CD4-positive, alpha-beta T cell (primary cell): ENCODE data around the gene MKX. TPM values are rescaled to one million over a fixed set of nuclear protein-coding genes. Genes with fewer than 3 reads are reported as not detected.

Experiments used
- ATAC-seq: fragments of 200-7000 bp; cut with Tn5 transposase; one replicate; pipeline ENCODE4 v1.10.0; 2022; ENCODE audit warnings: mild to moderate bottlenecking; ENCODE audit not compliant: poor library complexity
- CTCF ChIA-PET: fragments of 350-600 bp; sonication (Branson Sonifier 250); formaldehyde crosslinking; loops from one replicate; lab custom pipeline; 2021; ENCODE audit warnings: antibody characterized with exemption, inconsistent platforms; lab: Charles Lee
- POLR2A ChIA-PET: fragments of 350-600 bp; sonication (Branson Sonifier 250); formaldehyde crosslinking; loops from one replicate; lab custom pipeline; 2021; ENCODE audit warnings: antibody characterized with exemption, inconsistent platforms; lab: Charles Lee
- DNase-seq, 14 experiments: peaks; one replicate each; pipeline ENCODE4 v3.0.0-alpha.2; 2013 to 2020; ENCODE audit warnings: mixed read lengths in 2 of 14
- H3K27ac ChIP-seq, 2 donors: one replicate each; pipeline versions ENCODE4 v1.5.1 to v1.7.0; 2013; ENCODE audit warnings: low read length in 2 of 2, low read depth in 1 of 2, mild to moderate bottlenecking in 1 of 2
- H3K27me3 ChIP-seq, 2 experiments: 1 replicate in 1 of 2; 2 replicates in 1 of 2; pipeline versions ENCODE4 v1.6.1 to v1.7.0; 2013; ENCODE audit warnings: low read length in 2 of 2, control low read depth in 1 of 2, mild to moderate bottlenecking in 1 of 2, moderate library complexity in 1 of 2; ENCODE audit not compliant: insufficient read depth in 2 of 2, control insufficient read depth in 1 of 2
- H3K36me3 ChIP-seq: one replicate; pipeline ENCODE4 v1.6.1; 2013; ENCODE audit warnings: low read length, control low read depth; ENCODE audit not compliant: insufficient read depth
- H3K4me1 ChIP-seq: one replicate; pipeline ENCODE4 v1.6.1; 2013; ENCODE audit warnings: low read length, control low read depth; ENCODE audit not compliant: insufficient read depth
- H3K4me3 ChIP-seq: one replicate; pipeline ENCODE4 v1.5.1; 2013; ENCODE audit warnings: mild to moderate bottlenecking, low read length, moderate library complexity
- H3K9me3 ChIP-seq, 2 experiments: 1 replicate in 1 of 2; 2 replicates in 1 of 2; pipeline versions ENCODE4 v1.6.1 to v1.7.0; 2013; ENCODE audit warnings: low read length in 2 of 2, mild to moderate bottlenecking in 2 of 2, control low read depth in 1 of 2, moderate library complexity in 1 of 2; ENCODE audit not compliant: control insufficient read depth in 1 of 2, insufficient read depth in 1 of 2
- H3K27ac Mint-ChIP-seq: one replicate; pipeline ENCODE4 v1.8.0; 2020; ENCODE audit warnings: mixed read lengths
- H3K27me3 Mint-ChIP-seq: one replicate; pipeline ENCODE4 v1.8.0; 2021; ENCODE audit warnings: mixed read lengths
- H3K36me3 Mint-ChIP-seq: one replicate; pipeline ENCODE4 v1.8.0; 2021; ENCODE audit warnings: low read depth, mixed read lengths
- H3K4me1 Mint-ChIP-seq: one replicate; pipeline ENCODE4 v1.8.0; 2021; ENCODE audit warnings: low read depth, mixed read lengths
- H3K4me3 Mint-ChIP-seq: one replicate; pipeline ENCODE4 v1.8.0; 2020; ENCODE audit warnings: mild to moderate bottlenecking, mixed read lengths
- H3K9me3 Mint-ChIP-seq: one replicate; pipeline ENCODE4 v1.8.0; 2020; ENCODE audit warnings: mixed read lengths
- intact Hi-C, 2 experiments: fragments of 100-400 bp; cut with DNase I in 1 of 2; cut with micrococcal nuclease in 1 of 2; formaldehyde crosslinking; loops; one replicate each; pipeline versions ENCODE4 v1.15.1 to v1.9.0; 2023 to 2025; cut with DNase I, micrococcal nuclease
- total RNA-seq, 174 experiments: library from RNA in 2 of 174; stranded (reverse) in 2 of 174; gene quantifications; one replicate each; pipeline ENCODE4 v1.2.3 and lab custom pipeline; 2021 to 2026
- TF ChIP-seq, protein P1 (sequence below): fragments of 200-600 bp; IDR thresholded peaks from one replicate; pipeline ENCODE4 v1.8.0; 2022; ENCODE audit warnings: antibody characterized with exemption, mild to moderate bottlenecking

MKX gene
- total RNA-seq, 2 experiments from 2014 or later = not detected

- DNase-seq = peak in 2 of 14 experiments; percentile 10 to 16
- CTCF ChIA-PET = no interaction called here
- H3K27ac Mint-ChIP-seq = no peak overlapping the region
- intact Hi-C loops = no loop called here
- H3K9me3 ChIP-seq = no peaks in the 10 kb centered on the region
- no peaks in the 10 kb centered on the region for H3K36me3 ChIP-seq
- H3K4me3 Mint-ChIP-seq = no peak overlapping the region
- H3K4me1 Mint-ChIP-seq = no peaks in the 10 kb centered on the region
- no peaks in the 10 kb centered on the region for H3K9me3 Mint-ChIP-seq
- H3K36me3 Mint-ChIP-seq = no peaks in the 10 kb centered on the region
- H3K27ac ChIP-seq = no peak overlapping the region
- ATAC-seq = no peak
- H3K27me3 Mint-ChIP-seq = peaks cover 44% of the 10 kb centered on the region
- no peak overlapping the region for H3K4me3 ChIP-seq
- H3K4me1 ChIP-seq = no peaks in the 10 kb centered on the region
- TF ChIP-seq, protein P1, sequence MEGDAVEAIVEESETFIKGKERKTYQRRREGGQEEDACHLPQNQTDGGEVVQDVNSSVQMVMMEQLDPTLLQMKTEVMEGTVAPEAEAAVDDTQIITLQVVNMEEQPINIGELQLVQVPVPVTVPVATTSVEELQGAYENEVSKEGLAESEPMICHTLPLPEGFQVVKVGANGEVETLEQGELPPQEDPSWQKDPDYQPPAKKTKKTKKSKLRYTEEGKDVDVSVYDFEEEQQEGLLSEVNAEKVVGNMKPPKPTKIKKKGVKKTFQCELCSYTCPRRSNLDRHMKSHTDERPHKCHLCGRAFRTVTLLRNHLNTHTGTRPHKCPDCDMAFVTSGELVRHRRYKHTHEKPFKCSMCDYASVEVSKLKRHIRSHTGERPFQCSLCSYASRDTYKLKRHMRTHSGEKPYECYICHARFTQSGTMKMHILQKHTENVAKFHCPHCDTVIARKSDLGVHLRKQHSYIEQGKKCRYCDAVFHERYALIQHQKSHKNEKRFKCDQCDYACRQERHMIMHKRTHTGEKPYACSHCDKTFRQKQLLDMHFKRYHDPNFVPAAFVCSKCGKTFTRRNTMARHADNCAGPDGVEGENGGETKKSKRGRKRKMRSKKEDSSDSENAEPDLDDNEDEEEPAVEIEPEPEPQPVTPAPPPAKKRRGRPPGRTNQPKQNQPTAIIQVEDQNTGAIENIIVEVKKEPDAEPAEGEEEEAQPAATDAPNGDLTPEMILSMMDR = no peak
- H3K27me3 ChIP-seq = peaks cover 3 to 24% of the 10 kb centered on the region in 2 experiments
- POLR2A ChIA-PET = no interaction called here
Measured at GRCh38 chr10:27664461-27664860, 81.2 kb downstream of the MKX start.

- TF ChIP-seq, protein P1 = no peak
- ChIA-PET CTCF (no interaction called here), POLR2A (no interaction called here)
- Mint-ChIP-seq H3K27ac (no peak overlapping the region), H3K9me3 (no peaks in the 10 kb centered on the region), H3K27me3 (peaks cover 41% of the 10 kb centered on the region), H3K4me3 (no peak overlapping the region), H3K4me1 (no peaks in the 10 kb centered on the region), H3K36me3 (no peaks in the 10 kb centered on the region)
- ATAC-seq = no peak
- no peaks in the 10 kb centered on the region for H3K9me3 ChIP-seq
- intact Hi-C loops = no loop called here
- peaks cover 3 to 24% of the 10 kb centered on the region in 2 experiments for H3K27me3 ChIP-seq
- no peak for DNase-seq
- no peaks in the 10 kb centered on the region for H3K4me1 ChIP-seq
- H3K27ac ChIP-seq = no peak overlapping the region
- no peaks in the 10 kb centered on the region for H3K36me3 ChIP-seq
- H3K4me3 ChIP-seq = no peak overlapping the region
Measured at GRCh38 chr10:27663621-27664020, 82.0 kb downstream of the MKX start.

GRCh38 chr10:27661514-27662286, 83.9 kb downstream of the MKX start:
- Mint-ChIP-seq H3K4me1 (no peaks in the 10 kb centered on the region), H3K4me3 (no peak overlapping the region), H3K27me3 (peaks cover 45% of the 10 kb centered on the region), H3K9me3 (no peaks in the 10 kb centered on the region), H3K27ac (no peak overlapping the region), H3K36me3 (no peaks in the 10 kb centered on the region)
- no peak for ATAC-seq
- no peaks in the 10 kb centered on the region for H3K9me3 ChIP-seq
- TF ChIP-seq, protein P1 = no peak
- ChIA-PET CTCF (interaction anchor here (0.7 kb wide), 1 partner anchor 26 kb away, joined by 3 read pairs; no protein-coding TSS in a partner anchor), POLR2A (no interaction called here)
- peaks cover 3 to 24% of the 10 kb centered on the region in 2 experiments for H3K27me3 ChIP-seq
- no peaks in the 10 kb centered on the region for H3K36me3 ChIP-seq
- DNase-seq = no peak
- H3K27ac ChIP-seq = no peak overlapping the region
- intact Hi-C loops = no loop called here
- H3K4me1 ChIP-seq = no peaks in the 10 kb centered on the region
- no peak overlapping the region for H3K4me3 ChIP-seq
